HL-60 (cell line): Measurements from ENCODE around the gene PREPL.

Experiments used
- DNase-seq, 2 experiments: peaks; one replicate each; pipeline ENCODE4 v3.0.0-alpha.2; 2010 to 2020; ENCODE audit warnings: low read depth in 1 of 2, low spot score in 1 of 2
- H3K27ac ChIP-seq: fragments of 250-450 bp; sonication (Bioruptor Pico); replicated peaks from 2 replicates; pipeline ENCODE4 v1.5.1; 2020; ENCODE audit warnings: mild to moderate bottlenecking, moderate library complexity
- H3K27me3 ChIP-seq: fragments of 250-450 bp; sonication (Bioruptor Pico); 2 replicates; pipeline ENCODE4 v1.5.1; 2021; ENCODE audit warnings: mild to moderate bottlenecking, moderate library complexity; ENCODE audit not compliant: insufficient read depth, poor library complexity, severe bottlenecking
- H3K4me3 ChIP-seq: replicated peaks from 2 replicates; pipeline ENCODE4 v1.5.1; 2011; ENCODE audit warnings: mild to moderate bottlenecking, control low read depth, low read length; ENCODE audit not compliant: insufficient read depth
- GABPA ChIP-seq: IDR thresholded peaks from 2 replicates; pipeline ENCODE4 v1.6.1; 2012; ENCODE audit warnings: low read depth
- POLR2AphosphoS5 ChIP-seq: IDR thresholded peaks from 2 replicates; pipeline ENCODE4 v1.6.1; 2012; ENCODE audit warnings: low read depth
- SPI1 ChIP-seq: IDR thresholded peaks from 2 replicates; pipeline ENCODE4 v1.6.1; 2012; ENCODE audit warnings: low read depth, mild to moderate bottlenecking, borderline replicate concordance
- TF ChIP-seq, protein P1 (sequence below): IDR thresholded peaks from one replicate; pipeline ENCODE4 v1.5.1; 2011; ENCODE audit warnings: low read length, control low read depth, inconsistent platforms; ENCODE audit not compliant: insufficient read depth
- TF ChIP-seq, protein P2 (sequence below): IDR thresholded peaks from 2 replicates; pipeline ENCODE4 v1.6.1; 2012; ENCODE audit warnings: low read depth; ENCODE audit not compliant: insufficient replicate concordance

PREPL gene

DNA sequence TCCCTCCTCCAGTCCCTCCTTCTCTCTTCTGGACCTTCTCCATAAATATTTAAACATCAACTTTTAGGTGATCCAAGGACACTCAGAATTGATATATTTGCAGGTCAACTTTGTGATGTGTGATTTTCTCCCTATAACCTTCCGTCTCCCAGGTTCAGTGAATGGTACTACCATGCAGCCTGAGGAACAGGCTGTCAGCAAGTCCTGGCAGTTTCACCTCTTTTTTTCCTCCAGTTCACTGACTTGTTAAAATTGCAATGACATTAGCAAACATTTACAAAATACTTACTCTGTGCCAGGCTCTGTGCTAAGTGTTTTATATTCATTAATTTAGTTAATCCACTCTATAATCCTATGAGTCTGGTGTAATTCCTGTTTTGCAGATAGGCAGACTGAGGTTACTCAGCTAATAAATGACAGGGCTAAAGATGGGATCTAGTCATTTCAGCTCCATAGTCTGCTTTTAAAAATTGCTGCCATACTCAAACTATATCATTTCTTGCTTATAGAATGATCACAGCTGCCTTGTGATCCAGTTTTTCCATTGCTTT lies 78.1 kb downstream of the PREPL start:
- Histone ChIP-seq H3K4me3 (no peak overlapping the region), H3K27me3 (peaks cover 3% of the 10 kb centered on the region), H3K27ac (no peak overlapping the region)
- no peak for DNase-seq
- TF ChIP-seq POLR2AphosphoS5 (no peak), GABPA (no peak), SPI1 (no peak)
- TF ChIP-seq, protein P1, sequence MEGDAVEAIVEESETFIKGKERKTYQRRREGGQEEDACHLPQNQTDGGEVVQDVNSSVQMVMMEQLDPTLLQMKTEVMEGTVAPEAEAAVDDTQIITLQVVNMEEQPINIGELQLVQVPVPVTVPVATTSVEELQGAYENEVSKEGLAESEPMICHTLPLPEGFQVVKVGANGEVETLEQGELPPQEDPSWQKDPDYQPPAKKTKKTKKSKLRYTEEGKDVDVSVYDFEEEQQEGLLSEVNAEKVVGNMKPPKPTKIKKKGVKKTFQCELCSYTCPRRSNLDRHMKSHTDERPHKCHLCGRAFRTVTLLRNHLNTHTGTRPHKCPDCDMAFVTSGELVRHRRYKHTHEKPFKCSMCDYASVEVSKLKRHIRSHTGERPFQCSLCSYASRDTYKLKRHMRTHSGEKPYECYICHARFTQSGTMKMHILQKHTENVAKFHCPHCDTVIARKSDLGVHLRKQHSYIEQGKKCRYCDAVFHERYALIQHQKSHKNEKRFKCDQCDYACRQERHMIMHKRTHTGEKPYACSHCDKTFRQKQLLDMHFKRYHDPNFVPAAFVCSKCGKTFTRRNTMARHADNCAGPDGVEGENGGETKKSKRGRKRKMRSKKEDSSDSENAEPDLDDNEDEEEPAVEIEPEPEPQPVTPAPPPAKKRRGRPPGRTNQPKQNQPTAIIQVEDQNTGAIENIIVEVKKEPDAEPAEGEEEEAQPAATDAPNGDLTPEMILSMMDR = no peak
- TF ChIP-seq, protein P2, sequence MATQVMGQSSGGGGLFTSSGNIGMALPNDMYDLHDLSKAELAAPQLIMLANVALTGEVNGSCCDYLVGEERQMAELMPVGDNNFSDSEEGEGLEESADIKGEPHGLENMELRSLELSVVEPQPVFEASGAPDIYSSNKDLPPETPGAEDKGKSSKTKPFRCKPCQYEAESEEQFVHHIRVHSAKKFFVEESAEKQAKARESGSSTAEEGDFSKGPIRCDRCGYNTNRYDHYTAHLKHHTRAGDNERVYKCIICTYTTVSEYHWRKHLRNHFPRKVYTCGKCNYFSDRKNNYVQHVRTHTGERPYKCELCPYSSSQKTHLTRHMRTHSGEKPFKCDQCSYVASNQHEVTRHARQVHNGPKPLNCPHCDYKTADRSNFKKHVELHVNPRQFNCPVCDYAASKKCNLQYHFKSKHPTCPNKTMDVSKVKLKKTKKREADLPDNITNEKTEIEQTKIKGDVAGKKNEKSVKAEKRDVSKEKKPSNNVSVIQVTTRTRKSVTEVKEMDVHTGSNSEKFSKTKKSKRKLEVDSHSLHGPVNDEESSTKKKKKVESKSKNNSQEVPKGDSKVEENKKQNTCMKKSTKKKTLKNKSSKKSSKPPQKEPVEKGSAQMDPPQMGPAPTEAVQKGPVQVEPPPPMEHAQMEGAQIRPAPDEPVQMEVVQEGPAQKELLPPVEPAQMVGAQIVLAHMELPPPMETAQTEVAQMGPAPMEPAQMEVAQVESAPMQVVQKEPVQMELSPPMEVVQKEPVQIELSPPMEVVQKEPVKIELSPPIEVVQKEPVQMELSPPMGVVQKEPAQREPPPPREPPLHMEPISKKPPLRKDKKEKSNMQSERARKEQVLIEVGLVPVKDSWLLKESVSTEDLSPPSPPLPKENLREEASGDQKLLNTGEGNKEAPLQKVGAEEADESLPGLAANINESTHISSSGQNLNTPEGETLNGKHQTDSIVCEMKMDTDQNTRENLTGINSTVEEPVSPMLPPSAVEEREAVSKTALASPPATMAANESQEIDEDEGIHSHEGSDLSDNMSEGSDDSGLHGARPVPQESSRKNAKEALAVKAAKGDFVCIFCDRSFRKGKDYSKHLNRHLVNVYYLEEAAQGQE = no peak

DNA sequence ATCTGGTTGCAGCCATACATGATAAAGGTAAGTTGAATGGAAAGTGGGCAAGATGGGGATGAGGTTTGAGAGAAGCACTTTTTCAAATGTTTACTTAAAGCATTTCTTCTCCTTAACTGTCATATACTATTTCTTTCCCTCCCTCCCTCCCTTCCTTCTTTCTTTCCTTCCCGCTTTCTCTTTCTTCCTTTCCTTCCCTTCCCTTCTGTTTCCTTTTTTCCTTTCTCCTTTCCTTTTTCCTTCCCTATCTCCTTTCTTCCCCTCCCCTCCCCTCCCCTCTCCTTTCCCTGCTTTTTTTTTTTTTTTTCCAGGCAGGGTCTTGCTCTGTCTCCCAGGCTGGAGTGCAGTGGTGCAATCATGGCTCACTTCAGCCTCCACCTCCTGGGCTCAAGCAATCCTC lies 80.4 kb downstream of the PREPL start:
- no peak for DNase-seq
- Histone ChIP-seq H3K27me3 (peaks cover 2% of the 10 kb centered on the region), H3K27ac (no peak overlapping the region), H3K4me3 (no peak overlapping the region)
- TF ChIP-seq POLR2AphosphoS5 (no peak), GABPA (no peak), SPI1 (no peak)
- TF ChIP-seq, protein P2 = no peak
- TF ChIP-seq, protein P1 = no peak

DNA sequence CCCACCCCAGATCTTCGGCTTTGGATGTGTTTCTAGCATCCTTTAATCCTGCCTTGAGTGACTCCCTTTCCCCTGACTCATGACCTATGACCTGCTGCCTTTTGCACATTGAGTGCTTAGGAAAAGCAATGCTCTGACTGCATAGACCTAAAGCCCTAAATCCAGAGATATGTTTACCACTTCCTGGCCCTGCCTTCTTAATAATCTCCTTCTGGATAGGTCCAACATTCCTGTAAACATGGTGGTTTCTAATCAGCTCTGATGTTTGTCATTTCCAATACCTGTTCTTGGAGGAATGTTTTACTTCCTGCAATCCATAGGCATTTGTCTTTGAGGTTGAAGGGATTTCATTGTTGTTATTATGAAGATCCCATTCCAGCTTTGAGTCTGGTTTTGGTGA lies 83.8 kb downstream of the PREPL start:
- no peak for DNase-seq
- H3K4me3 ChIP-seq = no peak overlapping the region
- no peak overlapping the region for H3K27ac ChIP-seq
- H3K27me3 ChIP-seq = no peaks in the 10 kb centered on the region
- TF ChIP-seq POLR2AphosphoS5 (no peak), SPI1 (no peak), GABPA (no peak)
- TF ChIP-seq, protein P1 = no peak
- TF ChIP-seq, protein P2 = no peak
